SK-N-SH treated with all-trans-retinoic acid at 6 μM for 48 hours (cell line): ENCODE results near the gene RFNG.

Experiments used
- ATAC-seq: fragments of 200-7000 bp; cut with Tn5 transposase; 3 replicates; pipeline ENCODE4 v1.9.1; 2020; ENCODE audit warnings: mild to moderate bottlenecking, moderate library complexity
- ARNTL ChIP-seq: fragments of 450-650 bp; formaldehyde crosslinking; IDR thresholded peaks from 2 replicates; pipeline ENCODE4 v1.5.0; 2020; ENCODE audit warnings: low read depth, mild to moderate bottlenecking, moderate library complexity, borderline replicate concordance
- BACH2 ChIP-seq: fragments of 250-450 bp; sonication (Bioruptor Pico); IDR thresholded peaks from 2 replicates; pipeline ENCODE4 v1.9.0; 2021; ENCODE audit warnings: mild to moderate bottlenecking, borderline replicate concordance
- CREB5 ChIP-seq: fragments of 250-450 bp; sonication (Bioruptor Pico); IDR thresholded peaks from 2 replicates; pipeline ENCODE4 v1.5.1; 2020; ENCODE audit warnings: low read depth, mild to moderate bottlenecking, moderate library complexity
- CSRNP3 ChIP-seq: fragments of 250-450 bp; sonication (Bioruptor Pico); IDR thresholded peaks from 2 replicates; pipeline ENCODE4 v1.5.1; 2021; ENCODE audit warnings: mild to moderate bottlenecking, moderate library complexity
- ESRRG ChIP-seq: fragments of 250-450 bp; sonication (Bioruptor Pico); IDR thresholded peaks from 2 replicates; pipeline ENCODE4 v1.6.1; 2021; ENCODE audit warnings: mild to moderate bottlenecking
- GLIS3 ChIP-seq: fragments of 250-450 bp; sonication (Bioruptor Pico); IDR thresholded peaks from 2 replicates; pipeline ENCODE4 v1.5.0; 2020; ENCODE audit warnings: mild to moderate bottlenecking, moderate library complexity
- ISL1 ChIP-seq: fragments of 250-450 bp; sonication (Bioruptor Pico); IDR thresholded peaks from 2 replicates; pipeline ENCODE4 v2.1.2; 2022; ENCODE audit warnings: mild to moderate bottlenecking, moderate library complexity
- OSR1 ChIP-seq: fragments of 250-450 bp; sonication (Bioruptor Pico); IDR thresholded peaks from 2 replicates; pipeline ENCODE4 v1.8.0; 2022; ENCODE audit warnings: moderate library complexity, mild to moderate bottlenecking, inconsistent platforms
- PATZ1 ChIP-seq: fragments of 250-450 bp; sonication (Bioruptor Pico); IDR thresholded peaks from 2 replicates; pipeline ENCODE4 v1.8.0; 2020; ENCODE audit warnings: mild to moderate bottlenecking, moderate library complexity, borderline replicate concordance
- POU6F1 ChIP-seq: fragments of 250-450 bp; sonication (Bioruptor Pico); IDR thresholded peaks from 2 replicates; pipeline ENCODE4 v1.8.0; 2021; ENCODE audit warnings: low read depth, mild to moderate bottlenecking, moderate library complexity, borderline replicate concordance
- PPARA ChIP-seq: fragments of 250-450 bp; sonication (Bioruptor Pico); IDR thresholded peaks from 2 replicates; pipeline ENCODE4 v1.5.0; 2020; ENCODE audit warnings: mild to moderate bottlenecking, borderline replicate concordance
- RARB ChIP-seq: fragments of 250-450 bp; sonication (Bioruptor Pico); IDR thresholded peaks from 2 replicates; pipeline ENCODE4 v1.8.0; 2021; ENCODE audit warnings: mild to moderate bottlenecking, moderate library complexity
- SNAI2 ChIP-seq: fragments of 250-450 bp; sonication (Bioruptor Pico); IDR thresholded peaks from 2 replicates; pipeline ENCODE4 v1.5.0; 2020; ENCODE audit warnings: mild to moderate bottlenecking, moderate library complexity
- TCF4 ChIP-seq: fragments of 250-450 bp; sonication (Bioruptor Pico); IDR thresholded peaks from 2 replicates; pipeline ENCODE4 v1.8.0; 2021; ENCODE audit warnings: mild to moderate bottlenecking, moderate library complexity, borderline replicate concordance
- TOX ChIP-seq: fragments of 250-450 bp; sonication (Bioruptor Pico); IDR thresholded peaks from 2 replicates; pipeline ENCODE4 v1.8.0; 2021; ENCODE audit warnings: mild to moderate bottlenecking, moderate library complexity, borderline replicate concordance
- TSHZ2 ChIP-seq: fragments of 250-450 bp; sonication (Bioruptor Pico); IDR thresholded peaks from 2 replicates; pipeline ENCODE4 v1.5.0; 2020; ENCODE audit warnings: mild to moderate bottlenecking, moderate library complexity
- ZC3H10 ChIP-seq: fragments of 250-450 bp; sonication (Bioruptor Pico); IDR thresholded peaks from 2 replicates; pipeline ENCODE4 v1.5.1; 2021; ENCODE audit warnings: mild to moderate bottlenecking, moderate library complexity
- ZFP3 ChIP-seq: fragments of 250-450 bp; sonication (Bioruptor Pico); IDR thresholded peaks from 2 replicates; pipeline ENCODE4 v1.5.0; 2020; ENCODE audit warnings: mild to moderate bottlenecking, moderate library complexity
- ZFP30 ChIP-seq: fragments of 450-650 bp; formaldehyde crosslinking; IDR thresholded peaks from 2 replicates; pipeline ENCODE4 v1.5.0; 2022; ENCODE audit warnings: mild to moderate bottlenecking, moderate library complexity
- ZNF565 ChIP-seq: fragments of 450-650 bp; formaldehyde crosslinking; conservative IDR thresholded peaks from 2 replicates; pipeline ENCODE4 v1.5.0; 2020; ENCODE audit warnings: low read depth, mild to moderate bottlenecking, moderate library complexity
- ZNF70 ChIP-seq: fragments of 450-650 bp; formaldehyde crosslinking; IDR thresholded peaks from 2 replicates; pipeline ENCODE4 v1.5.0; 2020; ENCODE audit warnings: mild to moderate bottlenecking, moderate library complexity
- ZNF8 ChIP-seq: fragments of 450-650 bp; formaldehyde crosslinking; IDR thresholded peaks from 2 replicates; pipeline ENCODE4 v1.5.0; 2020; ENCODE audit warnings: mild to moderate bottlenecking, moderate library complexity

RFNG gene

GRCh38 chr17:82031303-82031884 is 20.2 kb downstream of the RFNG start, which contains the start of gene RAC3 (continued):
- TF ChIP-seq CREB5 (CRISPR knock-in tag) (no peak), ARNTL (no peak), OSR1 (no peak), ESRRG (CRISPR knock-in tag) (no peak), ZNF565 (CRISPR knock-in tag) (no peak), GLIS3 (CRISPR knock-in tag) (no peak), PPARA (no peak), ISL1 (CRISPR knock-in tag) (no peak), ZNF8 (CRISPR knock-in tag) (no peak), ZFP3 (CRISPR knock-in tag) (no peak), RARB (CRISPR knock-in tag) (no peak), TCF4 (CRISPR knock-in tag) (no peak), ZC3H10 (CRISPR knock-in tag) (no peak)
- TF ChIP-seq, all 23 proteins: peak for 0

- TF ChIP-seq ZNF8 (CRISPR knock-in tag) (no peak), ZFP3 (CRISPR knock-in tag) (no peak), ZNF565 (CRISPR knock-in tag) (no peak), CSRNP3 (no peak), BACH2 (CRISPR knock-in tag) (no peak), GLIS3 (CRISPR knock-in tag) (no peak), ZNF70 (CRISPR knock-in tag) (no peak), PATZ1 (CRISPR knock-in tag) (no peak), TSHZ2 (CRISPR knock-in tag) (no peak), TOX (no peak), SNAI2 (CRISPR knock-in tag) (no peak), ISL1 (CRISPR knock-in tag) (no peak), TCF4 (CRISPR knock-in tag) (no peak)
- peak; percentile 91 for ATAC-seq
Measured at GRCh38 chr17:82030470-82031302, 20.9 kb downstream of the RFNG start.

GRCh38 chr17:82029990-82030469 is 21.6 kb downstream of the RFNG start:
- TF ChIP-seq ZC3H10 (CRISPR knock-in tag) (no peak), TCF4 (CRISPR knock-in tag) (no peak)

GRCh38 chr17:82029391-82029790 is 22.2 kb downstream of the RFNG start:
- no peak for ATAC-seq
- no peak for TF ChIP-seq ZFP3 (CRISPR knock-in tag)
- TF ChIP-seq BACH2 (CRISPR knock-in tag): no peak
- TF ChIP-seq ZFP30 (CRISPR knock-in tag): no peak
- no peak for TF ChIP-seq CSRNP3
- TF ChIP-seq POU6F1 (CRISPR knock-in tag): no peak
- TF ChIP-seq ESRRG (CRISPR knock-in tag): no peak
- TF ChIP-seq ISL1 (CRISPR knock-in tag): no peak
- no peak for TF ChIP-seq RARB (CRISPR knock-in tag)

More at GRCh38 chr17:82029990-82030469, 21.6 kb downstream of the RFNG start:
- ATAC-seq: peak; percentile 20
